ENCODE data around the gene NKG7. TPM values are rescaled to one million over a fixed set of nuclear protein-coding genes. Genes with fewer than 3 reads are reported as not detected.

NKG7 gene
- total and polyA plus RNA-seq, 2 of the 13 experiments (the other 11 are each of a cell fraction or from before 2014, with no cell fraction given) = 0.40 TPM; not detected in 1

DNA sequence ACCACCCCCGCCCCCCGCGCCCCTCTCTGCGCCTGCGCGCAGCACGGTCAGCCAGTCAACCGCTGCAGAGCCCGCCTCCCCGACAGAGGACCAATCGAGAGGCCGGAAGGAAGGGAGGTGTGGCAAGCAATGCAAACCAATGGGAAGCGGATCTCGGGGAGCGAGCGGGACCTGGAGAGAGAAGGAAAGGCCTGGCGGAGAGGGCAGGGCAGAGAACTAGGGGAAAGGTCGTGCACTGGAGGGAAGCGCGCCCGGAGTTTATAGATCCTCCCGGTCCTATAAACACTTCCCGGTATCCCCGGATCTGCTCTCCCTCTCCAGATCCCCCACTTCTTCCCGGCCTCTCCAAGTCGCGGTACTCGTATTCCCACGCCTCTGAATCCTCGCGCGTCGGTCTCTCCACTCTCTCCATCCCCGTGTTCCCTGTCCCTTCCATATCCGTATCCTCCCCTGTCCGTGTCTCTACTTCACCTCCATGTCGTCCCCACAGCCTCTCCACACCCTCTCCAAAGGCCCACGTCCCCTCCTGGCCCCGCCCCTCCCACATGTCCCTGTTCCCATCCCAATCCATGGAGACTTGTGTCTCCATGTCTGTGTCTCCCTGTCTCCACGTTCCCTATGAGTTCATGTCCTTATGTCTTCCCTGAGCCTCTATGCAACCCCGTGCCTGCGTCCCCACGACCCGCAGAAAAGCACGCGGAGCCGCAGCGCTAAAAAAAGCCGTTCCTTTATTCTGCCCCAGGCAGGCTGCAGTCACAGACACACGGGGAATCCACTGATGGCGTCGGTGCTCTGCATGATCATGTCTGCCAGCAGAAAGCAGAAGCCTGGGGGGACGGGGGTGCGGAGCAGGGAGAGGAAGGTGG is 5.8 kb downstream of the NKG7 start (continued):
- TF ChIP-seq, protein P1, sequence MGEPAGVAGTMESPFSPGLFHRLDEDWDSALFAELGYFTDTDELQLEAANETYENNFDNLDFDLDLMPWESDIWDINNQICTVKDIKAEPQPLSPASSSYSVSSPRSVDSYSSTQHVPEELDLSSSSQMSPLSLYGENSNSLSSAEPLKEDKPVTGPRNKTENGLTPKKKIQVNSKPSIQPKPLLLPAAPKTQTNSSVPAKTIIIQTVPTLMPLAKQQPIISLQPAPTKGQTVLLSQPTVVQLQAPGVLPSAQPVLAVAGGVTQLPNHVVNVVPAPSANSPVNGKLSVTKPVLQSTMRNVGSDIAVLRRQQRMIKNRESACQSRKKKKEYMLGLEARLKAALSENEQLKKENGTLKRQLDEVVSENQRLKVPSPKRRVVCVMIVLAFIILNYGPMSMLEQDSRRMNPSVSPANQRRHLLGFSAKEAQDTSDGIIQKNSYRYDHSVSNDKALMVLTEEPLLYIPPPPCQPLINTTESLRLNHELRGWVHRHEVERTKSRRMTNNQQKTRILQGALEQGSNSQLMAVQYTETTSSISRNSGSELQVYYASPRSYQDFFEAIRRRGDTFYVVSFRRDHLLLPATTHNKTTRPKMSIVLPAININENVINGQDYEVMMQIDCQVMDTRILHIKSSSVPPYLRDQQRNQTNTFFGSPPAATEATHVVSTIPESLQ (CRISPR knock-in tag; conservative IDR thresholded peaks at IDR 0.05) = no peak
- TF ChIP-seq POLR2A (IDR thresholded peaks at IDR 0.05; ENCODE audit: insufficient read depth in 1 of 2, low read depth in 2 of 2, low read length in 2 of 2) (peak; percentile 92 to 99), ZNF567 (CRISPR knock-in tag; IDR thresholded peaks at IDR 0.05; ENCODE audit: borderline replicate concordance) (no peak), HNRNPK (IDR thresholded peaks at IDR 0.05; ENCODE audit: low read depth, low read length, poor library complexity, severe bottlenecking) (peak; percentile 90), XRCC5 (optimal IDR thresholded peaks at IDR 0.05; ENCODE audit: low read length) (peak; percentile 19), HOXA3 (CRISPR knock-in tag; IDR thresholded peaks at IDR 0.05) (no peak), ZNF589 (CRISPR knock-in tag; conservative IDR thresholded peaks at IDR 0.05) (no peak), ZNF891 (CRISPR knock-in tag; IDR thresholded peaks at IDR 0.05) (0 out of 2 replicates have a peak, but pooled peaks have one; percentile 52), SMAD9 (CRISPR knock-in tag; IDR thresholded peaks at IDR 0.05) (no peak), ZNF337 (CRISPR knock-in tag; IDR thresholded peaks at IDR 0.05; ENCODE audit: borderline replicate concordance, low read depth) (no peak; the same call in 1 of the 2 replicates), TCF12 (IDR thresholded peaks at IDR 0.05) (no peak), TCF12 (CRISPR knock-in tag; IDR thresholded peaks at IDR 0.05) (no peak), KDM4B (CRISPR knock-in tag; IDR thresholded peaks at IDR 0.05) (no peak), MEIS1 (CRISPR knock-in tag; IDR thresholded peaks at IDR 0.05; ENCODE audit: borderline replicate concordance) (no peak), CENPX (CRISPR knock-in tag; IDR thresholded peaks at IDR 0.05) (no peak)
- TF ChIP-seq, protein P2, sequence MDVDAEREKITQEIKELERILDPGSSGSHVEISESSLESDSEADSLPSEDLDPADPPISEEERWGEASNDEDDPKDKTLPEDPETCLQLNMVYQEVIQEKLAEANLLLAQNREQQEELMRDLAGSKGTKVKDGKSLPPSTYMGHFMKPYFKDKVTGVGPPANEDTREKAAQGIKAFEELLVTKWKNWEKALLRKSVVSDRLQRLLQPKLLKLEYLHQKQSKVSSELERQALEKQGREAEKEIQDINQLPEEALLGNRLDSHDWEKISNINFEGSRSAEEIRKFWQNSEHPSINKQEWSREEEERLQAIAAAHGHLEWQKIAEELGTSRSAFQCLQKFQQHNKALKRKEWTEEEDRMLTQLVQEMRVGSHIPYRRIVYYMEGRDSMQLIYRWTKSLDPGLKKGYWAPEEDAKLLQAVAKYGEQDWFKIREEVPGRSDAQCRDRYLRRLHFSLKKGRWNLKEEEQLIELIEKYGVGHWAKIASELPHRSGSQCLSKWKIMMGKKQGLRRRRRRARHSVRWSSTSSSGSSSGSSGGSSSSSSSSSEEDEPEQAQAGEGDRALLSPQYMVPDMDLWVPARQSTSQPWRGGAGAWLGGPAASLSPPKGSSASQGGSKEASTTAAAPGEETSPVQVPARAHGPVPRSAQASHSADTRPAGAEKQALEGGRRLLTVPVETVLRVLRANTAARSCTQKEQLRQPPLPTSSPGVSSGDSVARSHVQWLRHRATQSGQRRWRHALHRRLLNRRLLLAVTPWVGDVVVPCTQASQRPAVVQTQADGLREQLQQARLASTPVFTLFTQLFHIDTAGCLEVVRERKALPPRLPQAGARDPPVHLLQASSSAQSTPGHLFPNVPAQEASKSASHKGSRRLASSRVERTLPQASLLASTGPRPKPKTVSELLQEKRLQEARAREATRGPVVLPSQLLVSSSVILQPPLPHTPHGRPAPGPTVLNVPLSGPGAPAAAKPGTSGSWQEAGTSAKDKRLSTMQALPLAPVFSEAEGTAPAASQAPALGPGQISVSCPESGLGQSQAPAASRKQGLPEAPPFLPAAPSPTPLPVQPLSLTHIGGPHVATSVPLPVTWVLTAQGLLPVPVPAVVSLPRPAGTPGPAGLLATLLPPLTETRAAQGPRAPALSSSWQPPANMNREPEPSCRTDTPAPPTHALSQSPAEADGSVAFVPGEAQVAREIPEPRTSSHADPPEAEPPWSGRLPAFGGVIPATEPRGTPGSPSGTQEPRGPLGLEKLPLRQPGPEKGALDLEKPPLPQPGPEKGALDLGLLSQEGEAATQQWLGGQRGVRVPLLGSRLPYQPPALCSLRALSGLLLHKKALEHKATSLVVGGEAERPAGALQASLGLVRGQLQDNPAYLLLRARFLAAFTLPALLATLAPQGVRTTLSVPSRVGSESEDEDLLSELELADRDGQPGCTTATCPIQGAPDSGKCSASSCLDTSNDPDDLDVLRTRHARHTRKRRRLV (CRISPR knock-in tag; IDR thresholded peaks at IDR 0.05) = peak; percentile 23; the same call in 1 of the 2 replicates
- TF ChIP-seq, protein P3, sequence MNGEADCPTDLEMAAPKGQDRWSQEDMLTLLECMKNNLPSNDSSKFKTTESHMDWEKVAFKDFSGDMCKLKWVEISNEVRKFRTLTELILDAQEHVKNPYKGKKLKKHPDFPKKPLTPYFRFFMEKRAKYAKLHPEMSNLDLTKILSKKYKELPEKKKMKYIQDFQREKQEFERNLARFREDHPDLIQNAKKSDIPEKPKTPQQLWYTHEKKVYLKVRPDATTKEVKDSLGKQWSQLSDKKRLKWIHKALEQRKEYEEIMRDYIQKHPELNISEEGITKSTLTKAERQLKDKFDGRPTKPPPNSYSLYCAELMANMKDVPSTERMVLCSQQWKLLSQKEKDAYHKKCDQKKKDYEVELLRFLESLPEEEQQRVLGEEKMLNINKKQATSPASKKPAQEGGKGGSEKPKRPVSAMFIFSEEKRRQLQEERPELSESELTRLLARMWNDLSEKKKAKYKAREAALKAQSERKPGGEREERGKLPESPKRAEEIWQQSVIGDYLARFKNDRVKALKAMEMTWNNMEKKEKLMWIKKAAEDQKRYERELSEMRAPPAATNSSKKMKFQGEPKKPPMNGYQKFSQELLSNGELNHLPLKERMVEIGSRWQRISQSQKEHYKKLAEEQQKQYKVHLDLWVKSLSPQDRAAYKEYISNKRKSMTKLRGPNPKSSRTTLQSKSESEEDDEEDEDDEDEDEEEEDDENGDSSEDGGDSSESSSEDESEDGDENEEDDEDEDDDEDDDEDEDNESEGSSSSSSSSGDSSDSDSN (CRISPR knock-in tag; IDR thresholded peaks at IDR 0.05) = peak; percentile 16; the same call in 1 of the 2 replicates
- TF ChIP-seq, protein P4, sequence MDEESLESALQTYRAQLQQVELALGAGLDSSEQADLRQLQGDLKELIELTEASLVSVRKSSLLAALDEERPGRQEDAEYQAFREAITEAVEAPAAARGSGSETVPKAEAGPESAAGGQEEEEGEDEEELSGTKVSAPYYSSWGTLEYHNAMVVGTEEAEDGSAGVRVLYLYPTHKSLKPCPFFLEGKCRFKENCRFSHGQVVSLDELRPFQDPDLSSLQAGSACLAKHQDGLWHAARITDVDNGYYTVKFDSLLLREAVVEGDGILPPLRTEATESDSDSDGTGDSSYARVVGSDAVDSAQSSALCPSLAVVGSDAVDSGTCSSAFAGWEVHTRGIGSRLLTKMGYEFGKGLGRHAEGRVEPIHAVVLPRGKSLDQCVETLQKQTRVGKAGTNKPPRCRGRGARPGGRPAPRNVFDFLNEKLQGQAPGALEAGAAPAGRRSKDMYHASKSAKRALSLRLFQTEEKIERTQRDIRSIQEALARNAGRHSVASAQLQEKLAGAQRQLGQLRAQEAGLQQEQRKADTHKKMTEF (CRISPR knock-in tag; IDR thresholded peaks at IDR 0.05) = no peak

Measured in HepG2 (cell line).